ENCODE measurements around the gene DCAKD.

The DCAKD gene

GRCh38 chr17:45051060-45051719, at the start of gene DCAKD:
TSS of gene DCAKD (minus strand) at chr17:45051632. CDS start at chr17:45034885, 16,747 bp downstream.
- DNase-seq = peak; percentile 95

- DNase-seq = peak; percentile 84
Observed at GRCh38 chr17:45098869-45099616, 47.6 kb upstream of the DCAKD start.

- DNase-seq = no peak
Observed at GRCh38 chr17:45098081-45098868, 46.8 kb upstream of the DCAKD start.

GRCh38 chr17:45096926-45097325, 45.5 kb upstream of the DCAKD start:
- no peak for DNase-seq

- peak; percentile 16 for DNase-seq
Observed at GRCh38 chr17:45096141-45096540, 44.7 kb upstream of the DCAKD start.

GRCh38 chr17:45093444-45094110, 42.1 kb upstream of the DCAKD start:
- no peak for DNase-seq

- no peak for DNase-seq
Observed at GRCh38 chr17:45092911-45093430, 41.5 kb upstream of the DCAKD start.

- DNase-seq = no peak
Observed at GRCh38 chr17:45091778-45092425, 40.5 kb upstream of the DCAKD start.

GRCh38 chr17:45090711-45091110, 39.3 kb upstream of the DCAKD start:
- DNase-seq = no peak

GRCh38 chr17:45088741-45089140, 37.3 kb upstream of the DCAKD start:
- DNase-seq = no peak

- no peak for DNase-seq
Observed at GRCh38 chr17:45087978-45088377, 36.5 kb upstream of the DCAKD start.

GRCh38 chr17:45087504-45087975, 36.1 kb upstream of the DCAKD start:
- no peak for DNase-seq

GRCh38 chr17:45086865-45087503, 35.6 kb upstream of the DCAKD start:
- no peak for DNase-seq

GRCh38 chr17:45086391-45086790, 35.0 kb upstream of the DCAKD start:
- no peak for DNase-seq

GRCh38 chr17:45081047-45081703, 29.7 kb upstream of the DCAKD start:
- no peak for DNase-seq

- no peak for DNase-seq
Observed at GRCh38 chr17:45077643-45078042, 26.2 kb upstream of the DCAKD start.

- no peak for DNase-seq
Observed at GRCh38 chr17:45073414-45074070, 22.1 kb upstream of the DCAKD start.

GRCh38 chr17:45070809-45071208, 19.4 kb upstream of the DCAKD start:
- no peak for DNase-seq

GRCh38 chr17:45070001-45070400, 18.6 kb upstream of the DCAKD start:
- DNase-seq = no peak

- DNase-seq = no peak
Observed at GRCh38 chr17:45067637-45068036, 16.2 kb upstream of the DCAKD start.

GRCh38 chr17:45063198-45063597, 11.8 kb upstream of the DCAKD start:
- no peak for DNase-seq
